Breast epithelium (tissue), 3 donors: Measurements from ENCODE around the gene PNKD.

Experiments used
- POLR2A ChIP-seq: fragments of 450-650 bp; IDR thresholded peaks from one replicate; pipeline ENCODE4 v1.6.1; 2016; ENCODE audit warnings: antibody characterized with exemption, mild to moderate bottlenecking, moderate library complexity
- POLR2AphosphoS5 ChIP-seq, 3 donors: sonication (generic); formaldehyde crosslinking; IDR thresholded peaks; one replicate each; pipeline ENCODE4 v1.6.1; 2017; ENCODE audit warnings: antibody characterized with exemption in 3 of 3

GRCh38 chr2:218331745-218332144 is 61.4 kb downstream of the PNKD start:
- TF ChIP-seq POLR2A (no peak), POLR2AphosphoS5 (IDR thresholded peaks at IDR 0.05) (no peak)
